Endodermal cell (in vitro differentiated cells): ENCODE data around the gene ST8SIA2. TPM values are rescaled to one million over a fixed set of nuclear protein-coding genes. Genes with fewer than 3 reads are reported as not detected.

Experiments
- DNase-seq: peaks from one replicate; pipeline ENCODE4 v3.0.0-alpha.2; 2017
- H3K27ac ChIP-seq: 2 replicates; pipeline ENCODE4 v1.5.1; 2013; ENCODE audit warnings: mild to moderate bottlenecking, low read depth, low read length, moderate library complexity
- H3K27me3 ChIP-seq: 2 replicates; pipeline ENCODE4 v1.6.1; 2013; ENCODE audit warnings: mild to moderate bottlenecking, low read length, moderate library complexity; ENCODE audit not compliant: insufficient read depth, control insufficient read depth, poor library complexity, severe bottlenecking
- H3K36me3 ChIP-seq: 2 replicates; pipeline ENCODE4 v1.7.0; 2013; ENCODE audit warnings: mild to moderate bottlenecking, low read length, moderate library complexity; ENCODE audit not compliant: control insufficient read depth, insufficient read depth
- H3K4me1 ChIP-seq: one replicate; pipeline ENCODE4 v1.7.0; 2013; ENCODE audit warnings: low read length; ENCODE audit not compliant: control insufficient read depth, insufficient read depth
- H3K4me3 ChIP-seq: 2 replicates; pipeline ENCODE4 v1.5.1; 2013; ENCODE audit warnings: mild to moderate bottlenecking, low read length, moderate library complexity
- H3K9ac ChIP-seq: 2 replicates; pipeline ENCODE4 v1.6.1; 2013; ENCODE audit warnings: mild to moderate bottlenecking, low read length, moderate library complexity; ENCODE audit not compliant: poor library complexity, severe bottlenecking; ENCODE audit errors: extremely low read depth
- H3K9me3 ChIP-seq: 2 replicates; pipeline ENCODE4 v1.6.1; 2013; ENCODE audit warnings: mild to moderate bottlenecking, low read length, moderate library complexity; ENCODE audit not compliant: control insufficient read depth
- H3K27ac Mint-ChIP-seq: 2 replicates; pipeline ENCODE4 v1.8.0; 2020; ENCODE audit warnings: mixed read lengths
- H3K27me3 Mint-ChIP-seq: 2 replicates; pipeline ENCODE4 v1.8.0; 2021; ENCODE audit warnings: mild to moderate bottlenecking, mixed read lengths; ENCODE audit not compliant: insufficient read depth
- H3K36me3 Mint-ChIP-seq: 2 replicates; pipeline ENCODE4 v1.8.0; 2020; ENCODE audit warnings: low read depth, mixed read lengths
- H3K4me1 Mint-ChIP-seq: 2 replicates; pipeline ENCODE4 v1.8.0; 2020; ENCODE audit warnings: mixed read lengths
- H3K4me3 Mint-ChIP-seq: 2 replicates; pipeline ENCODE4 v1.8.0; 2020; ENCODE audit warnings: mild to moderate bottlenecking, moderate library complexity, mixed read lengths
- H3K9me3 Mint-ChIP-seq: 2 replicates; pipeline ENCODE4 v1.8.0; 2020; ENCODE audit warnings: mild to moderate bottlenecking, mixed read lengths
- CTCF ChIP-seq: fragments of 200-600 bp; sonication (generic); conservative IDR thresholded peaks from 2 replicates; pipeline ENCODE4 v1.5.0; 2021; ENCODE audit warnings: antibody characterized with exemption, mild to moderate bottlenecking
- WGBS, 2 experiments: methylation state at CpG; one replicate each; pipeline versions ENCODE4 v1.1.5 to v1.1.7; 2013; ENCODE audit warnings: missing lambda C conversion rate in 2 of 2, mixed read lengths in 1 of 2; ENCODE audit not compliant: insufficient coverage in 1 of 2, insufficient read length in 1 of 2; 5-methylcytosine and 5-hydroxymethylcytosine counted together
- total RNA-seq, 2 donors: library from RNA; stranded (reverse); fragmentation: NEBNext Ultra II Directional in 1 of 2; extraction: Animal tissue kit (Norgen Biotek cat#: 25700) in 1 of 2; gene quantifications; 2 replicates in 1 of 2; 3 replicates in 1 of 2; pipeline ENCODE4 v1.2.1, GENCODE V29; 2021

Gene ST8SIA2
- total RNA-seq, 2 donors from 2014 or later: 8.1 to 8.9 TPM

- peaks cover 26% of the 10 kb centered on the region for H3K4me1 Mint-ChIP-seq
- H3K4me1 ChIP-seq: no peaks in the 10 kb centered on the region
- no peak for TF ChIP-seq CTCF
- H3K9ac ChIP-seq: no peak overlapping the region
- H3K27me3 Mint-ChIP-seq: no peaks in the 10 kb centered on the region
- no peaks in the 10 kb centered on the region for H3K36me3 Mint-ChIP-seq
- WGBS, 2 experiments: 63 to 75% methylated on average over 2 of the region's 2 CpGs
- H3K4me3 ChIP-seq: no peak overlapping the region
- peak overlapping the region; percentile 39 for H3K27ac ChIP-seq
- H3K4me3 Mint-ChIP-seq: no peak overlapping the region
- H3K27ac Mint-ChIP-seq: peak overlapping the region; percentile 71
- no peaks in the 10 kb centered on the region for H3K9me3 Mint-ChIP-seq
- H3K27me3 ChIP-seq: no peaks in the 10 kb centered on the region
- peaks cover 22% of the 10 kb centered on the region for H3K36me3 ChIP-seq
- H3K9me3 ChIP-seq: no peaks in the 10 kb centered on the region
- peak; percentile 78 for DNase-seq
Measured at GRCh38 chr15:92429378-92430068, 35.8 kb downstream of the ST8SIA2 start.

DNA sequence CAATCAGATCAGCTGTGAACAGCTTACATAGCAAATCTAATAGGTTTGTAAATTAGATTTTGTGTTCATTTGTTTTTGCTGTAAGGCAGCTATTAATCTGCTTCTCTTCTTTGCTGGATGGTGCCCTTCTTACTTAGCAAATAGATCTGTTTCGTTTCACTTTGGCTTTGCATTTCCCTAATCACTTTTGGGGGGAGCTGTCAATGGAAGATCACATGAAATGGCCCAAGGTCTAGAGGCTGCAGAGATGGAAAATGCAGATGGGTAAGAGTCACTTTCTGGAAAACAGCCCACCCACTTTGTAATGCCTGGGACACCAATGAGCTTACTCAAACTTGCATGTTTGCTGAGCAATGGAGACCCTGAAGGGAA is 36.4 kb downstream of the ST8SIA2 start:
- H3K27me3 ChIP-seq: no peaks in the 10 kb centered on the region
- H3K4me1 ChIP-seq: no peaks in the 10 kb centered on the region
- H3K4me1 Mint-ChIP-seq: peaks cover 26% of the 10 kb centered on the region
- no peaks in the 10 kb centered on the region for H3K27me3 Mint-ChIP-seq
- H3K9me3 ChIP-seq: no peaks in the 10 kb centered on the region
- H3K4me3 ChIP-seq: no peak overlapping the region
- peaks cover 27% of the 10 kb centered on the region for H3K36me3 ChIP-seq
- DNase-seq: no peak
- WGBS, 2 experiments: 80 to 84% methylated on average over 1 of the region's 1 CpG
- no peak for TF ChIP-seq CTCF
- H3K27ac ChIP-seq: no peak overlapping the region
- H3K27ac Mint-ChIP-seq: no peak overlapping the region
- H3K4me3 Mint-ChIP-seq: no peak overlapping the region
- peaks cover 4% of the 10 kb centered on the region for H3K36me3 Mint-ChIP-seq
- no peaks in the 10 kb centered on the region for H3K9me3 Mint-ChIP-seq
- no peak overlapping the region for H3K9ac ChIP-seq

DNA sequence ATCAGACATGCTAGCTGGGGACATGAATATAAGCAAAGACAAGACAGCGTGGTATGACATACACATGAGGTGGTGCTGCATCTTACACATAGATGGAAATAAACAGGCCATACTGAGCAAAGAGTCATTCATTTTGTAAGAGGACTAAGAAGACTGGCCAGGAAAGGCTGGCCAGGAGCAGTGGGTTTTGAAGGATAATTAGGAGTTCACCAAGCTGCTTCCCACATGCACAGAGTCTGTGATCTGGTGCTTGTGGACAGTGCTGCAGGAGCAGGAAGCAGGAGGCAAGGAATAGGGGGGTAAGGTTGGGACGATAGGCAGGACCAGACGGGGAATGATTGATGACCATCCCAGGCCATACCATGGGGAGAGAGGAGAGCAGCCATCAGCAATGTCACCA is 41.5 kb downstream of the ST8SIA2 start:
- H3K36me3 ChIP-seq: peaks cover 49% of the 10 kb centered on the region
- H3K9me3 Mint-ChIP-seq: no peaks in the 10 kb centered on the region

More for the DNA sequence above, 41.5 kb downstream of the ST8SIA2 start:
- Mint-ChIP-seq H3K27me3 (no peaks in the 10 kb centered on the region), H3K4me1 (peaks cover 7% of the 10 kb centered on the region), H3K27ac (no peak overlapping the region), H3K36me3 (peaks cover 16% of the 10 kb centered on the region), H3K4me3 (no peak overlapping the region)
- Histone ChIP-seq H3K27me3 (no peaks in the 10 kb centered on the region), H3K4me1 (no peaks in the 10 kb centered on the region), H3K9ac (no peak overlapping the region), H3K9me3 (no peaks in the 10 kb centered on the region), H3K4me3 (no peak overlapping the region), H3K27ac (no peak overlapping the region)
- WGBS, 2 experiments: 75 to 89% methylated on average over 3 of the region's 3 CpGs
- no peak for TF ChIP-seq CTCF
- DNase-seq: no peak
